ENCODE results near the gene EIF4EBP2. TPM values are rescaled to one million over a fixed set of nuclear protein-coding genes. Genes with fewer than 3 reads are reported as not detected.

EIF4EBP2 gene
- total RNA-seq, 1 donor from 2014 or later: 77.2 TPM

DNA sequence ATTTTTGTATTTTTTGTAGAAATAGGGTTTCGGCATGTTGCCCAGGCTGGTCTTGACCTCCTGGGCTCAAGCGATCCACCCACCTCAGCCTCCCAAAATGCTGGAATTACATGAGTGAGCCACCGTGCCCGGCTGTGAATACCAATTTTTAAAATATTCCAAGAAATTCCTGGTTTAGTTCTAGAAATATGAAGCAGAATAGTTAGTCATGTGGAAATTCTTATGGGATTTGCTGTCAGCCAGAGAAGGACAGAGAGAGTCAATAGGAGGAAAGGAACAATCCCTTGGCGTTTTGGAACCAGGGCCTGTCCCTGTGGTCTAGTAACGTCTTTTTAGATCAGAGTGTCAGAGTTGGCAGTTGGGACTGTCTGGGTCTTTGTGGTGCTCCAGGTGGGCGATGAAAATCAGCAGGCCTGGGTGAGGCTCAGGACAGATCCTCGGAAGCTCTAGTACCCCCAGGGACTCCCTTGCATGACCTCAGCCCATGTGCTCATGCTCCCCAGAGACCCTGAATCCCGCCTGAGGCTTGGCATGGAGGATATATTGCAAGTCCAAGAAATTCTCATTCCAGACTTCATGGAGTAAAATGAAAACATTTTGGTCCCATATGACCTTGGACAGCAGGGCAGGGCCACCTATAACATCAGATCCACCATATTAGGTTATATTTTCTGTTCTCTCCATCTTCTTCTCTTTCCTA lies 29.8 kb downstream of the EIF4EBP2 start:
- no peak for DNase-seq
- Histone ChIP-seq H3K4me3 (no peak overlapping the region), H3K27me3 (ENCODE audit: low read depth) (no peaks in the 10 kb centered on the region), H3K9me3 (no peaks in the 10 kb centered on the region), H3K27ac (no peak overlapping the region), H3K4me1 (peaks cover 44% of the 10 kb centered on the region), H3K36me3 (peaks cover 1% of the 10 kb centered on the region)
- TF ChIP-seq, protein P1, sequence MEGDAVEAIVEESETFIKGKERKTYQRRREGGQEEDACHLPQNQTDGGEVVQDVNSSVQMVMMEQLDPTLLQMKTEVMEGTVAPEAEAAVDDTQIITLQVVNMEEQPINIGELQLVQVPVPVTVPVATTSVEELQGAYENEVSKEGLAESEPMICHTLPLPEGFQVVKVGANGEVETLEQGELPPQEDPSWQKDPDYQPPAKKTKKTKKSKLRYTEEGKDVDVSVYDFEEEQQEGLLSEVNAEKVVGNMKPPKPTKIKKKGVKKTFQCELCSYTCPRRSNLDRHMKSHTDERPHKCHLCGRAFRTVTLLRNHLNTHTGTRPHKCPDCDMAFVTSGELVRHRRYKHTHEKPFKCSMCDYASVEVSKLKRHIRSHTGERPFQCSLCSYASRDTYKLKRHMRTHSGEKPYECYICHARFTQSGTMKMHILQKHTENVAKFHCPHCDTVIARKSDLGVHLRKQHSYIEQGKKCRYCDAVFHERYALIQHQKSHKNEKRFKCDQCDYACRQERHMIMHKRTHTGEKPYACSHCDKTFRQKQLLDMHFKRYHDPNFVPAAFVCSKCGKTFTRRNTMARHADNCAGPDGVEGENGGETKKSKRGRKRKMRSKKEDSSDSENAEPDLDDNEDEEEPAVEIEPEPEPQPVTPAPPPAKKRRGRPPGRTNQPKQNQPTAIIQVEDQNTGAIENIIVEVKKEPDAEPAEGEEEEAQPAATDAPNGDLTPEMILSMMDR (IDR thresholded peaks at IDR 0.05): no peak
- no peak for ATAC-seq
- intact Hi-C loops (cut with DNase I): no loop called here

DNA sequence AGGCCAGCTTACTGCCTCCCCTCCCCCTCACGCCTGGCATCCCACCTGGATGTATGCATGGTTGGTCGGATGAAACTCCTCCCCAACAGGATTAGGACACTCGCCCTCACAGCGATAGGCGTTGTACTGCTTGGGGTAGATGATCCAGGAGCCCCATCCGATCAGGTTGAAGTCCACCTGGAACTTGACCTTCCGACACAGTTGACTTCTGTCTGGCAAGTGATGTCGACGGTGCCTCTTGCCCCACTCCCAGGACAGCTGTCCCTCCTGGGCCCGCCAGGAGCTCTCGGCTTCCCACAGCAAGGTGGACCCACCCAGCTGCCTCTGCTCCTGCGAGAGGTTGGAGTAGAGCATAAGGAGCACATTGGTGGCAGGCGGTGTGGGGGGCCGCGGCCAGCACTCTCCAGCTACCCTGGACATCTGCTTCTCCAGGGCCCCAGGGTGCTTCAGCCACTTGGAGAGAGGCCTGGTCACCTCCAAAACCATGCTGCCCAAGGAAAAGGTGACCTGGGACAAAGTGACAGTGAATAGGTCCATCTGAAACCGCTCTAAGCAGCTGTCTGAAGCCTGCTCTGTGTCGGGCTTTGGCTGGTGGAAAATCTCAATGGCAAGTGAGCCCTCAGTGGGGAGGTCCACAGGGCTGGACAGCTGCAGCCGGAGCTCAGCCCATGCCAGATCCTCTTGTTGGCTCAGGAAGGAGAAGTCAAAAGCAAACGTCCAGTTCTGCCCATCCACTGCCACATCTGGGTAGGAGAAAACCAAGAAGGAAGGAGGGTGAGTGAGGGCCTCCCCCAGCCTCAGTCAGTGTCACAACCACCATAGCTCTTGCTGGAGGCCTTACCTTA lies 31.5 kb downstream of the EIF4EBP2 start:
- no peak for ATAC-seq
- DNase-seq: no peak
- intact Hi-C loops (cut with DNase I): no loop called here
- Histone ChIP-seq H3K27ac (no peak overlapping the region), H3K36me3 (no peaks in the 10 kb centered on the region), H3K4me1 (peaks cover 36% of the 10 kb centered on the region), H3K27me3 (ENCODE audit: low read depth) (peaks cover 17% of the 10 kb centered on the region), H3K4me3 (no peak overlapping the region), H3K9me3 (no peaks in the 10 kb centered on the region)
- TF ChIP-seq, protein P1 (IDR thresholded peaks at IDR 0.05): no peak

DNA sequence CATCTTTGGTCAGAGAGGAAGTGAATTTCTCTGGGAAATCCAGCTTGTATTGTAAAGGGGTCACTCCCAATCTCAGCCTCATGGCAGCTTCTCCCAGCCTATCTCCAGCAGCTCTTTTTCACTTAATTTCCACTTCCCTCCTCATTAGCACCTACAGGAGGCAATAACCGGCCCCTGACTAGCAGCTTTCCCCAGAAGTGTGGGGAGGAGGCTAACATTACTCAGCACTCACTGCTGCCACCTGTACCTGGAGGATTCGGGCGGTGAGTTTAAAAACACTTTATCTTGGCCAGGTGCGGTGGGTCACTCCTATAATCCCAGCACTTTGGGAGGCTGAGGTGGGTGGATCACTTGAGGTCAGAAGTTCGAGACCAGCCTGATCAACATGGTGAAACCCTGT lies 33.8 kb downstream of the EIF4EBP2 start:
- ATAC-seq: no peak
- no peaks in the 10 kb centered on the region for H3K36me3 ChIP-seq
- H3K4me1 ChIP-seq: peaks cover 29% of the 10 kb centered on the region
- intact Hi-C loops (cut with DNase I): no loop called here
- no peak overlapping the region for H3K27ac ChIP-seq
- DNase-seq: no peak
- TF ChIP-seq, protein P1 (IDR thresholded peaks at IDR 0.05): no peak
- no peaks in the 10 kb centered on the region for H3K9me3 ChIP-seq
- no peak overlapping the region for H3K4me3 ChIP-seq
- H3K27me3 ChIP-seq (ENCODE audit: low read depth): peaks cover 39% of the 10 kb centered on the region

DNA sequence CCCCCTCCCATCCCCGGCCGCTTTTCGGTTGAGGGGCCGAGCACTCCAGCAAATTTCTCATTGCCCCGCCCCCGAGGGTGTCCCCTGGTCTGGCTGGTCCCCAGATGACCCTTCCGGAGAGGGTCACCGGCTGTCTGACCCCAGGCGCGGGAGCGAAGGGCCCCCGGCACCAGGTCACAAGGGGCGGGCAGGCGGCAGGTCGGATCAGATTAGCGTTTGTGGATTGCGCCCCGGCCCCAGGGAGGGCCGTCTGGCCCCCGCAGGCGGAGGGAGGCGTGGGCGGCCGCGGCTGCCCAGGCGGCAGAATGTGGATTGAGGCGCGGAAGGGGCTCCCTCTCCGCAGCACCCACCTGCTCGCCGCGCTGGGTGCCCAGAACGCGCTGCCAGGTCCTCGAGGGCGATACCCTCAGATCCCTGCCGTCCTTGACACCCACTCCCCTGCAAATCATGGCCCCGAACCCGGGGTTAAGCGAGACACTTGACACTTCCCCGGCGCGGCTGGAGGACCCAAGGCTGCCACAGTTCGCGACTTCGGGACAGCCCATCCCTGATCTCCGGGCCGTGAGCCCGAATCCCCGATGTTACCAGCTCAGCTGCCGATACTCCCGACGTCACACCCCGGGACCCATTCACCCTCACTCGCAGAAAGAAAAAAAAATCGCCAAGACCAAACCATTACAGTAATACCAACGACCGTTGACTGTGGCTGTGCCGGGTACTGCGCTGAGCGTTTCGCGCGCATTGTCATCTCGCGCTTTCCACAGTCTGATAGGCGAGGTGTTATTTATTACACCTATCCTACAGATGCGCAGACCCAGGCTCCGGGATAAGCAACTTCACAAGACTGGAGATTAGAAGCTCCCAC lies 36.6 kb downstream of the EIF4EBP2 start:
- Histone ChIP-seq H3K27me3 (ENCODE audit: low read depth) (peaks cover 39% of the 10 kb centered on the region), H3K9me3 (no peaks in the 10 kb centered on the region), H3K4me1 (peaks cover 18% of the 10 kb centered on the region), H3K36me3 (no peaks in the 10 kb centered on the region), H3K27ac (no peak overlapping the region), H3K4me3 (peak overlapping the region; percentile 38)
- DNase-seq (no peak), ATAC-seq (peak; percentile 4 to 35)
- intact Hi-C loops (cut with DNase I): no loop called here
- TF ChIP-seq, protein P1 (IDR thresholded peaks at IDR 0.05): no peak

DNA sequence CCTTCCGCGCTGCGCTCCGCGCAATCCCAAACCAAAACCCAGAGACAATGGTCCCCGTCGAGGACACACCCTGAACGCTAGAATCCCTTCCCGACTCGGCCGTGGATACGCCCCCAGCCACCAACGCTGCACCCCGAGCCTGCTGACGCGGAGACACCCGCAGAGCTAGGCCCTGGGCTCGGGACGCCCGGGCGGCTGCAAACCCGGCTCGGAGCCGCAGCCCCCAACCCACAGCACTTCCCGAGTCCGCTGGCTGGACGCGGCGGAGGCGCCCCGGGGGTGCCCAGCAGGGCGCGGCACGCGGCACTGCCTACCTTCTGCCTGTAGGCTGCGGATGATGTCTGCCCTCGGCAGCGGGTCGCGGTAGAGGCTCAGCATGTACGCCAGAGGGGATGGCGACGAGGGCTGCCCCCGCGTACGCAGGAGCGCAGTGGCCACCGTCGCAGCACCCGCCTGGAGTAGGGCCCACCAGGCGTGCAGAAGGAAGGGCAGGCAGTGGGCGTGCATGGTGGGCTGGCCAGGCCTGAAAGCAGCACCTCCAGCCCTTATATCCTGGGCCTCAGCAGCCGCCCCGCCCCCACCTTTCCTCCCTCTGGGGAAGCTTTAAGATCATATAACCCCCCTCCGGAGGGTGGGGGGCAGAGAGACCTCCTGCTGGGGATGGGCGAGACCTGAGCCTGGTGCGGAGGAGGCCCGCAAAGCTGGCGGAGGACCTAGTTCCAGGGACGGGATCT lies 37.4 kb downstream of the EIF4EBP2 start, which contains the start of gene NODAL:
Gene NODAL, minus strand, starts transcription at position 521 of the 734 bp plus-strand sequence. Its CDS starts 14 bp downstream, at position 507.
- Histone ChIP-seq H3K36me3 (no peaks in the 10 kb centered on the region), H3K27ac (no peak within 1 kb of the TSS), H3K4me3 (peak within 1 kb of the TSS; percentile 38), H3K4me1 (peaks cover 18% of the 10 kb centered on the region), H3K9me3 (no peaks in the 10 kb centered on the region), H3K27me3 (ENCODE audit: low read depth) (peaks cover 39% of the 10 kb centered on the region)
- DNase-seq (no peak), ATAC-seq (peak; percentile 25 to 34)
- intact Hi-C loops (cut with DNase I): no loop called here
- TF ChIP-seq, protein P1 (IDR thresholded peaks at IDR 0.05): no peak

Measured in lower lobe of right lung (tissue), 2 donors.